Lower leg skin (tissue), 4 donors: ENCODE data around the gene RUFY3. TPM values are rescaled to one million over a fixed set of nuclear protein-coding genes. Genes with fewer than 3 reads are reported as not detected.

Source experiments
- DNase-seq, 2 donors: peaks; one replicate each; pipeline ENCODE4 v3.0.0-alpha.2; 2019; ENCODE audit warnings: low spot score in 2 of 2
- H3K4me3 ChIP-seq: fragments of 200-600 bp; sonication (generic); 2 replicates; pipeline ENCODE4 v1.5.1; 2017; ENCODE audit warnings: mild to moderate bottlenecking, low read depth; ENCODE audit not compliant: poor library complexity, severe bottlenecking
- CTCF ChIP-seq, 3 donors: fragments of 450-650 bp; IDR thresholded peaks; one replicate each; pipeline ENCODE4 v1.5.1; 2016; ENCODE audit warnings: antibody characterized with exemption in 3 of 3, mild to moderate bottlenecking in 3 of 3, moderate library complexity in 2 of 3
- POLR2A ChIP-seq, 2 donors: fragments of 450-650 bp; IDR thresholded peaks; one replicate each; pipeline ENCODE4 v1.6.1; 2016 to 2017; ENCODE audit warnings: antibody characterized with exemption in 2 of 2, mild to moderate bottlenecking in 1 of 2, moderate library complexity in 1 of 2
- WGBS, 2 donors: methylation state at CpG; one replicate each; pipeline ENCODE4 v1.1.5; 2018; 5-methylcytosine and 5-hydroxymethylcytosine counted together
- intact Hi-C: fragments of 100-400 bp; cut with DNase I; formaldehyde crosslinking; loops from one replicate; pipeline ENCODE4 v1.15.0; 2023; ENCODE audit warnings: low total_unique reads
- total RNA-seq, 4 donors: library from RNA; depleted of rRNA; stranded (reverse); fragments of >200 nt; gene quantifications; one replicate each; pipeline ENCODE4 v1.1.0, GENCODE V29; 2016

The RUFY3 gene
- total RNA-seq = 10 to 100 TPM; 54.2 to 88.9 (median 65.7) TPM

- TF ChIP-seq CTCF (IDR thresholded peaks at IDR 0.05) (no peak), POLR2A (IDR thresholded peaks at IDR 0.05) (no peak)
- DNase-seq = peak in 1 of 2 donors; percentile 46
- WGBS, 2 donors = 35 to 38% methylated on average over 3 of the region's 3 CpGs
- no peak within 1 kb of the TSS for H3K4me3 ChIP-seq
- intact Hi-C loops = no loop called here
Measured at GRCh38 chr4:70721747-70722146, at the start of gene RUFY3. Gene RUFY3, plus strand, starts transcription at chr4:70721964. Its CDS starts 610 bp downstream, at chr4:70722574.

- intact Hi-C loops = no loop called here
- no peak for DNase-seq
- no peak overlapping the region for H3K4me3 ChIP-seq
- no peak for TF ChIP-seq POLR2A (IDR thresholded peaks at IDR 0.05)
- no peak for TF ChIP-seq CTCF (IDR thresholded peaks at IDR 0.05)
Measured at GRCh38 chr4:70674191-70674590, 47.6 kb upstream of the RUFY3 start.

- 57 to 70% methylated on average over 1 of the region's 1 CpG for WGBS, 2 donors
- TF ChIP-seq POLR2A (IDR thresholded peaks at IDR 0.05) (no peak), CTCF (IDR thresholded peaks at IDR 0.05) (no peak)
- DNase-seq = no peak
- no peak overlapping the region for H3K4me3 ChIP-seq
- intact Hi-C loops = no loop called here
Measured at GRCh38 chr4:70674731-70675130, 47.0 kb upstream of the RUFY3 start.

GRCh38 chr4:70676554-70677090 is 45.1 kb upstream of the RUFY3 start:
- intact Hi-C loops = no loop called here
- no peak for DNase-seq
- no peak overlapping the region for H3K4me3 ChIP-seq
- 89 to 91% methylated on average over 6 of the region's 6 CpGs for WGBS, 2 donors
- no peak for TF ChIP-seq CTCF (IDR thresholded peaks at IDR 0.05)
- TF ChIP-seq POLR2A (IDR thresholded peaks at IDR 0.05) = no peak

- WGBS, 2 donors = 89 to 93% methylated on average over 1 of the region's 1 CpG
- DNase-seq = no peak
- no peak for TF ChIP-seq POLR2A (IDR thresholded peaks at IDR 0.05)
- no peak for TF ChIP-seq CTCF (IDR thresholded peaks at IDR 0.05)
- intact Hi-C loops = no loop called here
- no peak overlapping the region for H3K4me3 ChIP-seq
Measured at GRCh38 chr4:70678383-70678999, 43.3 kb upstream of the RUFY3 start.

GRCh38 chr4:70680934-70681333 is 40.8 kb upstream of the RUFY3 start:
- no peak for DNase-seq
- TF ChIP-seq CTCF (IDR thresholded peaks at IDR 0.05) (no peak), POLR2A (IDR thresholded peaks at IDR 0.05) (no peak)
- H3K4me3 ChIP-seq = no peak overlapping the region
- intact Hi-C loops = no loop called here
